ENCODE data around the gene CLC.
"Not testable (repeated sequence)": the region's sequence is repeated elsewhere in the genome, so short reads cannot be mapped to it uniquely, and the experiment has no call there.

The CLC gene

GRCh38 chr19:39737891-39738290 is at the start of gene CLC:
TSS of gene CLC (minus strand) at chr19:39738029. CDS start at chr19:39737952, 77 bp downstream.
- DNase-seq, result no peak

DNA sequence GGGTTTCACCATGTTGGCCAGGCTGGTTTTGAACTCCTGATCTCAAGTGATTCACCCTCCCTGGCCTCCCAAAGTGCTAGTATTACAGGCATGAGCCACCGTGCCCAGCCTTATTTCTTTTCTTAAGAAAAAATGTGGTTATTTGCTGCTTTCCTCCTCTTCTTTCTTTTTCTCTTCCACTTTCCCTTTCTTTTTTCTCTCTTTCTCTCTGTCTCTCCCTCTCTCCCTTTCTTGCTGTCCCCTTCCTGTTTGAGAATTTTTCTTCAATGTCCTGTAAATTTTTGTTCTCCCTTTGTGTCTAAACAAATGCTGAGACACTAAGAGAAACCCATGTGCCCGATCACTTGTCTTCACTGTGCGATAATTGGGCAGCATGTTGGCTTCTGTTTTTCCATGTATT is 43.1 kb upstream of the CLC start:
- DNase-seq, result no peak

GRCh38 chr19:39778763-39779162 is 40.9 kb upstream of the CLC start, which contains the start of gene LEUTX:
TSS of gene LEUTX (plus strand) at chr19:39778854. CDS start at chr19:39778921, 67 bp downstream.
- DNase-seq, result no peak

DNA sequence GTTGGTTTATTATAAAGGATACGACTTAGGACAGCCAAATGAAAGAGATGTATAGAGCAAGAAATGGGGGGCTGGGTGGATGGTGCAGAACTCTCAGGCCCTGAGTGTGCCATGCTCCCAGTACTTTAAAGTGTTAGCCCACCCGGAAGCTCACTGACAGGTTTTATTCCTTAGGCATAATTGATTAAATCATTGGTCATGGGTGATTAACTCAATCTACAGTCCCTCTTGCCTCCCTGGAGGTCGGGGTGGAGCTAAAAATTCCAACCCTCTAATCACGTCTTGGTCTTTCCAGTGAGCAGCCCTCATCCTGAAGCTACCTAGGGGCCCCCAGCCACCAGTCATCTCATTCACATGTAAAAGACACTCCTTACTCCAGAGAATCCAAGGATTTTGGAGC is 31.0 kb upstream of the CLC start:
- no peak for DNase-seq

DNA sequence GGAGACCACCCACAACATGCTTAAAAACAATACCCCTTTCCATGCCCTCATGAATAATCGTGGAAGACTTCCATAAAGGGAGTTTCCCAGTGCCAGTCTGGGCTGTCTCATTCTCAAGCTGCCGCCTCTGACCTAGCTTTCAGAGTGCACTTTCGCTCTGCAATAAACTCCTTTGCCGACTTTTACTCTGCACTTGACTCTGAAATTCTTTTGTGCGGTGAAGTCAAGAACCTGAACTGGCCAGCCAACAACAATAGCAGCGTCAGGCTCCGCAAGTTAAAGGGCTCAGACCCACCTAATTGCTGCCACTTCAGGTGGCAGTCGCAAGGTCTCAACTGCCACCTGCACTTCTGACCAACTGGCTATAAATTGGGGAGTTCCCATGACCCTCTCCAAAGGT is 30.5 kb upstream of the CLC start:
- DNase-seq, result no peak

DNA sequence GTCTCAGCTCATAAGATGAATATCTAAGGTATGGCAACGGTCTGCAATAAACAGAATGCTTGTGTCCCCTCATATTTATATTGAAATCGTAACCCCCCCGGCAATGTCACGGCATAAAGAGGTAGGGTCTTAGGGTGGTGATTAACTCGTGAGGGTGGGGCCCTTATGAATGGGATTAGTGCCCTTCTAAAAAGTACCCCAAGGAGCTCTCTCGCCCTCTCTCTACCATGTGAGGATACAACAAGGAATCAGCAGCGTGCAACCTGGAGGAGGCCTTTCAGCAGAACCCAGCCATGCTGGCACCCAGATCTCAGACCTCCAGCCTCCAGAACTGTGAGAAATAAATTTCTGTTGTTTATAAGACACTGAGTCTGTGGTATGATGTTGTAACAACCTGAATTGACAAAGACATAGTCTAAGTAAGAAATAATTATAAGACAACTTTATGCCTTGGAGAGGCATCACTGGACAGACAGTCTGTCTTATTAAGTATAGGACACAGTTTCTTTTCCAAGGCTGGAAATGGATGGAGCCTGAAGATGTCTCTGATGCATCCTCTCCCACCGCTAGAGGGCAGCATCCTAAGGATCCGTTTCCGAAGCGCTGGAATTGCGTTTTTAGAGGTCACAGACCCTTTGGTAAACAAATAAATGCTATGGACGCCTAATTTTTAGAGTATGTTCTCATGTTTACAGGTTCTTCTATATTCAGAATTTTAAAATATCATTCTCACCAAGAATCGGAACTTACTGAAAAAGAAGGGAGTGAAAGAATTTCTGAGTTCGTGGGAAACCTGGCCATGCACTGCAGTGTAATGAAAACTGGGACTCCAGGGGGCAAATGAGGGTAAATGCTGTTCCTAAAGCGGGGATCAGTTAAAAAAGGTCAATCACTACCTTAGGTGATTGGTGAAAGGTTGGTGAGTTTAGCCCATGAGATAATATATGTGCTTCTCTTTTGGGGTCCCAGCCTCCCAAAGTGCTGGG is 27.6 kb upstream of the CLC start:
- no peak for DNase-seq

GRCh38 chr19:39761851-39762250 is 24.0 kb upstream of the CLC start:
- DNase-seq, result not testable (repeated sequence)

DNA sequence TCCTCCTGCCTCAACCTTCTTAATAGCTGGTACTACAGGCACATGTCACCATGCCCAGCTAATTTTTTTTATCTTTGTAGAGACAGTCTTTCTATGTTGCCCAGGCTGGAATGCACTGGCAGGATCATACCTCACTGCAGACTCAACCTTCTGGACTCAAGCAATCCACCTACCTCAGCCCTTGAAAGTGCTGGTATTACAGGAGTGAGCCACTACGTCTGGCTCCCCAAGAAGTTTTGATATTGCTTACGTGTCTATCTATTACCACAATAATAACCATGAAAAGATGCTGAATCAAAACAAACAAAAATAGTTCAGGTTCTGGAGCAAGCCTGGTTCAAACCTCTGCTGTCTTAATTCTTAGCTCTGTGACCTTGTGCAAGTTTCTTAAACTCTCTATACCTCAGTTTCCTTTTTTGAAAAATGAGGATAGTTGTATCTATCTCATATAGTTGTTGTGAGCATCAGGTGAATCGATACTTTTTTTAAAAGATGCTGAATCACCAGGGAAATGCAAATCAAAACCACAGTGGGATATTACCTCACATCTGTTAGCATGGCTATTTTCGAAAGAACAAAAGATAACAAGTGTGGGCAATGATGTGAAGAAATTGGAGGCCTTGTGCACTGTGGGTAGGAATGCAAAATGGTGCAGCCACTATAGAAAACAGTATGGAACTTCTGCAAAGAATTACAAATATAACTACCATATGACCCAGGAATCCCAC is 21.8 kb upstream of the CLC start:
- DNase-seq, result no peak

GRCh38 chr19:39754971-39755370 is 17.1 kb upstream of the CLC start:
- no peak for DNase-seq

DNA sequence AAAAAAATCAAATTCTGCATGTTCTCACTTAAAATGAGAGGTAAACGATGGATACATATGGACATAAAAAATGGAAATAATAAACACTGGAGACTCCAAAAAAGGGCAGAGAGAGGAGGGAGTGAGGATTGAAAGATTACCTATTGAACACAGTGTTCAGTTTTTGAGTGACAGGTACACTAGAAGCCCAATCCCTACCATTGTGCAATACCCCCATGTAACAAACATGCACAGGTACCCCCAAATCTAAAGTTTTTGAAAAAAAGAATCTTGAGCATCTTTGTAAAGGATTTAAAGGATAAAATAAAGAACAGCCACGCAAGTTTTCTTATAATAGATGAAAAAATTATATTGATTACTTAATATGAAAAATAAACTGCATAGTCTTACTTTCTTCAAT is 16.7 kb upstream of the CLC start:
- DNase-seq, result no peak

DNA sequence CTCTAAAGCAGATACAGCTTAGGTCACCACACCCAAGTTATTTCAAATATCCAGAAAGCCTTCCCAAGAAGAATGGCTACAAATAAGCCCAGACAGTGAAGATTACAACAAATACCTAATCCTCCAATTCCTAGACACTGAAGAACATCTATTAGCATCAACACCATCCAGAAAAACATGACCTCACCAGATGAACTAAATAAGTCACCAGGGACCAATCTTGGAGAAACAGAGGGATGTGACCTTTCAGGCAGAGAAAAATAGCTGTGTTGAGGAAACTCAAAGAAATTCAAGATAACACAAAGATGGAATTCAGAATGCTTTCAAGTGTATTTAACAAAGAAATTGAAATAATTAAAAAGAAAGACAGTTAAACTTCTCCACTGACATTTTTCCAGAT is 15.0 kb upstream of the CLC start:
- no peak for DNase-seq

DNA sequence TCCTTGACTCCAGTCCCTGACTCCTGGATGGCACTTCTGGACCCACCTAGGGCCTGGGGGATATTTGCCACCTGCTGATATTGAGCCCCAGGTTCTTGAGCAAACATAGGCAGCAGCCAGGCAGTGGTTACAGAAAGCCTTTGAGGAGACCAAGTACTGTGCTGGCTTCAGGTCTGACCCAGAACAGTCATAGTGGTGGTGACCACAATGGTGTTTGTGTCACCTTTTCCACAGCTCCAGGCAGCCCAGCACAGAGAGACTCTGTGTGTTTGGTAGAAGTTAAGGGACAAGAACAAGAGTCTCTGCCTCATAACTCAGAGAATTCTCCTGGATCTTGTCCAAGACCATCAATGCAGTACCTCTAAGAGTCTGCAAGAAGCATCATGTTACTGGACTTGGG is 14.6 kb upstream of the CLC start:
- no peak for DNase-seq

DNA sequence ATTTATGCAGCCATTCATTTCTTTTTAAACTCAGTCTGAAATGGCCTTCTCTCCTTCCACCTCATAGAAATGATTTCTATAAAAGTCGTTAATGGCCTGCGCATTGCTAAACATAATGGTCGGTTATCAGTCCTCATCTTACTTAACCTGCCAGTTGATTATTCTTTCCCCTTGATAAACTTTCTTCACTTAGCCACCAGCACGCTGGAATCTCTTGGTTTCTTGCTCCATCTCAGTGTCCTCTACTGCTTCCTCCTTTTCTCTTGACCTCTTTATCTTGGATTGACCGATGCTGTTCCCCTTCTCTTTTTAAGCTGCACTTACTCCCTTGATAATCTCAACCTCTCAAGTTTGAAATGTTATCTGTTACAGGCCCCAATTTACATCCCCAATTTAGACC is 12.2 kb upstream of the CLC start:
- no peak for DNase-seq

DNA sequence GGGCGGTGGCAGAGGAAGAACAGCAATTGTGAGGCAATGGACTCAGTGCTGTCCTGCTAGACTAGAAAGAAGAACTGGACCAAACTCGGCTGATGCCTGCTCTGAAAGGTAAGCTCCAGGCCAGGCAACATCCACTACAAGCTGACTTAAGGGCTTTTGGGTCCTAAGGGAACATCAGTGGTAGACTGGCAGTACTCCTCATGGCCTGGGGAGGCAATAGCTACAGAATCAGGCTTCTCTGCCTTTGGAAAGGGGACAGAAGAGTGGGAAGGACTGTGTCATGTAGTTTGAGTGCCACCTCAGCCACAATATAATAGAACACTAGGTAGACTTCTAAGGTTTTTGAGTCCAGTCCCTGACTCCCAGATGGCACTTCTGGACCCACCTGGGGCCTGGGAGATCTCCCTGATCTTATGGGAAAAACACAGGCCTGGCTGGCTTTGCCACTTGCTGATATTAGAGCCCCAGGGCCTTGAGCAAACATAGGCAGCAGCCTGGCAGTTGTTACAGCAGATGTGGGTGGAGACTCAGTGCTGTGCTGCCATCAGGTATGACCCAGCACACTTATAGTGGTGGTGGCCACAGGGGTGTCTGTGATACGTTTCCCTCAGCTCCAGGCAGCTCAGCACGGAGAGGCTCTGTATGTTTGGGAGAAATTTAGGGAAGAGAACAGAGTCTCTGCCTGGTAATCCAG is 9.2 kb upstream of the CLC start:
- DNase-seq, result no peak

GRCh38 chr19:39745643-39746042 is 7.8 kb upstream of the CLC start:
- DNase-seq, result no peak

GRCh38 chr19:39740395-39740794 is 2.6 kb upstream of the CLC start:
- no peak for DNase-seq

DNA sequence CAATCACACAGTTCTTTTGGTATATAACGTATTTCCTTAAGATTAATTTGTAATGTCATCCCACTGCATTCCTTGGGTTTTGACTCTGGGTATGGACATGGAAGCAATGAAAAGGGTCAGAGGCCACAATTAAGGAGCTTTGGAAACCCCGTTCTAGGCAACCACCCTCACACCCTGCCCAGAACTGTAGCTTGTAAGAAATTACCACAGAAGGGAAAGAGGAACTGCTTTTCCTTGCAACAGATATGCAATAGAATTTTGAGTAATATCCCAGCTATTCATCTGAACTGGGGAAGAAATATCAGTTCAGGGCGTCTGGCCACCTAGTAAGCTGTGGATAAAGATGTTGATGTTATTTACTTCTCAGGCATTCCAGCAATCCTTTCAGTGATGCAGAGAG is 985 bp upstream of the CLC start:
- DNase-seq, result no peak

GRCh38 chr19:39737351-39737750 is 478 bp downstream of the CLC start:
- DNase-seq, result no peak

GRCh38 chr19:39736088-39736487 is 1.7 kb downstream of the CLC start:
- DNase-seq, result no peak

- no peak for DNase-seq
Measured at GRCh38 chr19:39735688-39736087, 2.1 kb downstream of the CLC start.

- DNase-seq, result no peak
Measured at GRCh38 chr19:39733841-39734240, 4.0 kb downstream of the CLC start.

DNA sequence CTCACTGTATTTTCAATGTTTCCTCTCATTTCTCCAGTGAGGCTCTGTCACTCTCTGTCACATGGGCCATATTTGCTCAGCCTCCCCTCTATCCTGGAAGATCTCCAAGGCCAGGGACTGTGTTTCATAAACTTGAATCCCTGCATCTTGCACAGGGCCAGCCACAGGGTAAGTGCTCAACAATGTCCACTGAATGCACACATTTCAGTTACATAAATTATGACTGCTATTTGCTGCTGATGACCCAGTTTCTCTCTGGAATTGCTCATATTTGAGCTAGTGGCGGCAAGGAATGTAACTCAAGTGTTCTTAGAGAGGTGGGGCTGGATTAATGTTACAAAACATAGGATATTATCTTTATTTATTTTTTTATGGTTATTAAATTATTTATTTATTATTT is 6.1 kb downstream of the CLC start:
- no peak for DNase-seq

DNA sequence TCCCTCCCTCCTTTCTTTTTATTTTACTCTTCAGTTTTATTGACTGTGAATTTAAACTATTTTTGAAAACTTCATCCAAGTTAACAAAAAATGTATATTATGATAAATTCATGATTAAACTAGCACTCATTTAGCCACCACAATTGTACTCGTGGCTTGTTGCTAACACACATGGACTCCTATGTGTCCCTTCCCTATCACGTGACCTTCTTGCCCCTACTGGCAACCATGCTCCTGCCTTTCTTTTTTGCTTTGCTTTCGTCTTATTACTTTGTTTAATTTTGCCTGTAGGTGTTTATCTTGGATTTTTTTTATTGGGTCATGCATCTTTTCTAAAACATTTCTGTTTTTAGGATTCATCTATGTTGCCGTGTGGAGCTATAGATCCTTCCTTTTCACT is 8.2 kb downstream of the CLC start:
- DNase-seq, result no peak

DNA sequence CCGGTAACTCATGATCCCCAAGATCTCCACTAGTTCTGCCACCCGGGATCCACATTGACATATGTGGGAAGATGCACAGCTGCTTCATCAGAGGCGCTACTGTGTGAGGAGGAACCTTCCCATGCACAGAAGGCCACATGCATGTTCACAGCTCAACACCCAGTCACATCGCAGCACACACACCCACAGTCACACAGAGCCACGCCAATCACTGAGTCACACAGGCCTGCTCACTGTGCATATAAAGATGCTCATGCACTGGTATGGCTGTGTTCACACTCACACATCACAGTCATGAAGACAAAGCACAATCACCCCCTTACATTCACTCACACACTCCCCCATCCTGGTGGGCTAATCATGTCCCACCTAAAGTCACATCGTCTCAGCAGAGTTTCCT is 9.8 kb downstream of the CLC start:
- no peak for DNase-seq
